GM19193 (cell line): Measurements from ENCODE around the gene WT1.

Experiments
- POLR2A ChIP-seq: IDR thresholded peaks from 4 replicates; pipeline ENCODE4 v1.6.1; 2011; ENCODE audit not compliant: insufficient read depth, insufficient read length; ENCODE audit errors: extremely low read depth

WT1 gene

GRCh38 chr11:32343325-32344008 lies 91.9 kb downstream of the WT1 start:
- TF ChIP-seq POLR2A: no peak

- no peak for TF ChIP-seq POLR2A
Measured at GRCh38 chr11:32341620-32342613, 93.4 kb downstream of the WT1 start.

- TF ChIP-seq POLR2A: no peak
Measured at GRCh38 chr11:32340181-32340580, 95.2 kb downstream of the WT1 start.
